GM19467 (cell line): Measurements from ENCODE around the gene PPIB.

Experiments used
- ATAC-seq: cut with Tn5 transposase; IDR thresholded peaks from one replicate; pipeline ENCODE4 v1.9.1; 2021; ENCODE audit warnings: mild to moderate bottlenecking, moderate library complexity; ENCODE audit not compliant: unreplicated experiment

Gene PPIB

DNA sequence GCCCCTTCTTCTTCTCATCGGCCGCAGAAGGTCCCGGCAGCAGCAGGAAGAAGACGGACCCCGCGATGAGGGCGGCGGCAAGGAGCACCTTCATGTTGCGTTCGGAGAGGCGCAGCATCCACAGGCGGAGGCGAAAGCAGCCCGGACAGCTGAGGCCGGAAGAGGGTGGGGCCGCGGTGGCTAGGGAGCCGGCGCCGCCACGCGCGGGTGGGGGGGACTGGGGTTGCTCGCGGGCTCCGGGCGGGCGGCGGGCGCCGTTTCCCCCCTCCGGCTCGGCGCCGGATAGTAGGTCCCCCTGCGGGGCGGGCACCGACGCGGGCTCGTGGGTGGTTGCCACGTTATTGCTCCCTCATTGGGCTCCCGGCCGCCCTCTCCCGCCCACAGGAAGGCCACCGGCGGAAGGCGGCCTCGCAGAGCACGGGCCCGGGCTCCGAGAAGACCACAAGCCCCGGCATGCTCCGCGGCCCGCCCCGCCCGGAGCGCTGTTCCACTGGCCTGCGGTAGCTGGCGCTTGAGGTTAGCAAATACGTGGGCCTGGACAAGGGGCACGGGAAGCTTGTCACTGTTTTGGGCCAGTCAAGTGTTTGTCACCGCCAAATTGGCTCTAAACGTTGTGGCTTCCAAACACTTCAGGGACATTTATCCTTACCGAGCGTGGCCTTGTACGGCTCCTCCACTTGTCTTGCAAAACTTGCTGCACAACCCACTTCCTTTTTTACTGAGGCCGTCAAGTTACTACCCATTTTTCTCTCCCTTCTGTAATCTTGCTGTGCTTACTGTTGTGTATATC, at the start of gene PPIB:
PPIB (minus strand) TSS at position 154 of the 790 bp plus-strand sequence; CDS start at position 118, 36 bp downstream.
- ATAC-seq, result peak; percentile 89

- ATAC-seq, result no peak
Observed at GRCh38 chr15:64211696-64212095, 48.9 kb upstream of the PPIB start.

GRCh38 chr15:64210371-64210770, 47.5 kb upstream of the PPIB start:
- ATAC-seq, result no peak

GRCh38 chr15:64209680-64210334, 47.0 kb upstream of the PPIB start:
- no peak for ATAC-seq

- ATAC-seq, result no peak
Observed at GRCh38 chr15:64205202-64205601, 42.4 kb upstream of the PPIB start.

DNA sequence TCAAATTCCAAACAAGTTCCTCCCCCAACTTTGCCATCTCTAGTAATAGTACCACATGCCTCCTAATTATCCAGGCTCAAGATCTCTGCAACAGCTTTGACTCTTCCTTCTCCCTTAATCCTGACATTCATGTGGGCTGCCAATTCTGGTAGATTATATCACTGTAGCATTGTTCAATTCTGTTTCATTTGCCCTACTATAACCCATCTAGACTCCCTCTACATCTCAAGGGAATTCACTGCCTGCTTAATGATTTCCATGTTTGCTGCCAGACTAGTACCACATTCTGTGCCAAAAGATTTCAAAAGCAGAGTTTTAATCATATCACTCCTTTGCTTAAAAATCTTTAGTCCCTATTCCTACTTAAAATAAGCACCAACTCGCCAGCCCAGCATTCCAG, 34.6 kb upstream of the PPIB start:
- no peak for ATAC-seq

DNA sequence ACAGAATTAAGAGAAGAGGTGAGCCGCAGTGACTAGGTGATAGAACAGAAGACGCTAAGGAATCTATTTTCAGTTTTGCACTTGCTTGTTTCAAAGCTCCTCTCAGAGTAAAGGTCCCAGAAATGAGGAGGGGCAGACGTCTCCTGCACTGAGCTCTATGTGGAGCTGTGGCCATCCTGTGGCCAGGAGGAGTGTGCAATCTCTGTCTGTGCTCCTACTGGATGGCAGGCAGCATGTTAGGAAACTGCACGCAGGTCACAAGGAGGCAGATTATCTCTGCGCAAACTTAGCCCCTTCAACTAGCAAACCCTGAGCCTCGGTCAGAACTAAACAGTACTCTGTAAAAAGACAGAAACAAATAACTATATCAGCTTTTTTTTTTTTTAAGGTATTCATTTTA, 31.1 kb upstream of the PPIB start:
- ATAC-seq, result no peak

DNA sequence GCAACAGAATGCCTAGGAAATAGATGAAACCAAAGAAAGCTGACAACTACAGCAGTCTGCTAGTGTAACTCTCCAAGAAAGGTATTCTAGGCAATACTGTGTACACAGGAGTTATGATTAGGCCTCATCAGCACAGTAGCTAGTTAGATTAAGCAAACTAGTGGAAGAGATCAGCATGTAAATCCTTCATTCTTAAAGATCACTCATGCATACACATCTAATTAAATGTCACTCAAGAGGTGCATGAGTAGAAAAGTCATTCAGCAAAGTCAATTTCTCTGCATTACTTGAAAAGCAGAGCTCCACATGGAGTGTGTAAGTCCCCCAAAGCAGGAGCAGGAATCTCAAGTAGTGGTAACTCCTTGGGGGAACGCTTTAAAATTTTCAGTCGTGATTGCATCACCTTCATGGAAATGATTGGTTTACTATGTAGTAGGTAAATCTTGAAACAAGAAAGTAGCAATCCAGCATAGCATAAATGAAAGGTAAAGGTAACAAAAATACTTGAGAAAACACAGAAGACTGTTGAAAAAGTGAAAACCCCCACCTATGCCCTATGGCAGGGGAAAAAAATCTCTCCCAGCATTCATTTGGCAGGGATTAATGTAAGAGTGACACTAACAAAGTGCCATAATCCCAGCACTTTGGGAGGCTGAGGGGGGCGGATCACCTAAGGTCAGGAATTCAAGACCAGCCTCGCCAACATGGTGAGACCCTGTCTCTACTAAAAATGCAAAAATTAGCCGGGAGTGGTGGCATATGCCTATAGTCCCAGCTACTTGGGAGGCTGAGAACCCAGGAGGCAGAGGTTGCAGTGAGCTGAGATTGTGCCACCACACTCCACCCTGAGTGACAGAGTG, 29.4 kb upstream of the PPIB start:
- ATAC-seq, result no peak

- ATAC-seq, result no peak
Observed at GRCh38 chr15:64187396-64188191, 24.8 kb upstream of the PPIB start.

DNA sequence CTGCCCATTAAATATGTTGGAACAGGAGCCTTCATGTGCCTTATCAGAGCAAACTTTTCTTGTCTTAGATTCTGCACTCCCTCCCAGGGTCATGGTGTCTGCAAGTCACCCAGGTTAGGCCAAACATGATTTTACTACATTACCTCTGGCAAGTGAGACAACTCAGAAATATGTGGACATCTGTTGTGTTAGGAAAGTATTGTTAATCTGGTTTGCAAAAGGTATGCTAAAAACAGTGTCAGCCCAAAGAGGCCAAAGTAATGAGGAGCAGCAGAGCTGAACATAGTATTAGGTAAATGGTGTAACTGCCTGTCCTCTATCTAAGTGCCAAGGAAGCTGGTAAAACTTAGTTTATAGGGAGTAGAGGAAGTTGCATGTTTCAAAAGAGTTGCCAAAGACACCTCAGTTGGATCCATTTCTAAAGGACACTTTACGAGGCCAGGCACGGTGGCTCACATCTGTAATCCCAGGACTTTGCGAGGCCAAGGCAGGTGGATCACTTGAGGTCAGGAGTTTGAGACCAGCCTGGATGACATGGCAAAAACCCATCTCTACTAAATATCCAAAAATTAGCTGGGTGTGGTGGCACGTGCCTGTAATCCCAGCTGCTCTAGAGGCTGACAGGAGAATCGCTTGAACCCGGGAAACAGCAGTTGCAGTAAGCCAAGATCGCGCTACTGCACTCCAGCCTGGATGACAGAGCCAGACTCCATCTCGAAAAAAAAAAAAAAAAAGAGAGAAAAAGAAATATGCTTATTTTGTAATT, 22.5 kb upstream of the PPIB start:
- no peak for ATAC-seq

- ATAC-seq, result no peak
Observed at GRCh38 chr15:64182859-64183370, 20.1 kb upstream of the PPIB start.

DNA sequence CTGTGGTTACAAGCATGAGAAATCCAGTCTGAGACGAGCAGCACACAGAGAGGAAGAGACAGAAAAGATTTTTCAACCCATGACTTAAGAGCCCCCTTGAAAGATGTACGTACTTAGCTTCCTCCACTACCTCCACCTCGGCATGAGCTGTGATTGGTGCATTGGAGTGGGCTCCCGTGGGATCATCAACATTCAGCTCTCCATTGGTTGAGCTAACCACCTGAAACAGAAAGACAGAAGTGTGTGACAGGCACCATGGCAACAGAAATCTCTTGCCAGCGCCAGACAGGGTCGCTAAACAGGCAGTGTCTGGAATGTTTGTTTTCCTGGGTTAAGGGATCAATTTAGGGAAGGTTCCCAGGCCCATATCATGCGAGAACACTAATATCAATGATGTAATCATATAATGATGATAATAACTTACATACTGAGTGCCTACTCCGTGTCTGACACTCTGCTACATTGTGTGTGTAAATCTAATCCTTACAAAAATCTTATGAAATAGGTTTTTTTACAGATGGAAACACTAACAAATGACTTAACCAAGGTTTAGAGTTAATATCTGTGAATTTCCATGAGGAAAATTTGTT, 17.5 kb upstream of the PPIB start:
- no peak for ATAC-seq

- no peak for ATAC-seq
Observed at GRCh38 chr15:64166102-64166890, 3.5 kb upstream of the PPIB start.

- no peak for ATAC-seq
Observed at GRCh38 chr15:64164436-64164835, 1.6 kb upstream of the PPIB start.

- no peak for ATAC-seq
Observed at GRCh38 chr15:64163659-64164362, 989 bp upstream of the PPIB start.

GRCh38 chr15:64162478-64162868, 349 bp downstream of the PPIB start:
- ATAC-seq, result peak; percentile 5

- no peak for ATAC-seq
Observed at GRCh38 chr15:64161688-64162477, 939 bp downstream of the PPIB start.
